Measurements from ENCODE around the gene SHROOM3.

SHROOM3 gene

GRCh38 chr4:76737771-76738085 is 302.7 kb downstream of the SHROOM3 start:
- WGBS (ENCODE audit: insufficient coverage), result 43% methylated on average over 2 of the region's 2 CpGs
- H3K27ac ChIP-seq (ENCODE audit: insufficient read depth in 1 of 2, low read depth in 1 of 2, low read length in 2 of 2, poor library complexity in 1 of 2, severe bottlenecking in 2 of 2), result no peak overlapping the region
- ChIA-PET POLR2A (no interaction called here), CTCF (no interaction called here)
- no peak overlapping the region for H3K4me3 ChIP-seq (ENCODE audit: control insufficient read depth in 1 of 7, extremely low read depth in 1 of 7, insufficient read depth in 4 of 7, low read depth in 2 of 7, low read length in 6 of 7)
- H3K9me3 ChIP-seq (ENCODE audit: control extremely low read depth in 1 of 5, control insufficient read depth in 4 of 5, insufficient read depth in 2 of 5, low read depth in 1 of 5, low read length in 4 of 5), result no peaks in the 10 kb centered on the region
- H3K36me3 ChIP-seq (ENCODE audit: control insufficient read depth in 4 of 4, insufficient read depth in 4 of 4, low read length in 3 of 4), result no peaks in the 10 kb centered on the region
- no peaks in the 10 kb centered on the region for H3K4me1 ChIP-seq (ENCODE audit: control extremely low read depth in 1 of 4, control insufficient read depth in 4 of 4, insufficient read depth in 4 of 4, low read length in 3 of 4)
- no peak for DNase-seq
- H3K27me3 ChIP-seq (replicated peaks in 2 of 5; ENCODE audit: control insufficient read depth in 4 of 5, insufficient read depth in 5 of 5, low read length in 4 of 5), result peaks cover 0 to 3% (median 0%) of the 10 kb centered on the region in 5 experiments

- no peak for DNase-seq
- no peak overlapping the region for H3K27ac ChIP-seq (ENCODE audit: insufficient read depth in 1 of 2, low read depth in 1 of 2, low read length in 2 of 2, poor library complexity in 1 of 2, severe bottlenecking in 2 of 2)
- CTCF ChIA-PET, result interaction anchor here (1.3 kb wide), 1 partner anchor 11 kb away, joined by 3 read pairs; no protein-coding TSS in a partner anchor
Measured at GRCh38 chr4:76738086-76738931, 303.3 kb downstream of the SHROOM3 start.

DNA sequence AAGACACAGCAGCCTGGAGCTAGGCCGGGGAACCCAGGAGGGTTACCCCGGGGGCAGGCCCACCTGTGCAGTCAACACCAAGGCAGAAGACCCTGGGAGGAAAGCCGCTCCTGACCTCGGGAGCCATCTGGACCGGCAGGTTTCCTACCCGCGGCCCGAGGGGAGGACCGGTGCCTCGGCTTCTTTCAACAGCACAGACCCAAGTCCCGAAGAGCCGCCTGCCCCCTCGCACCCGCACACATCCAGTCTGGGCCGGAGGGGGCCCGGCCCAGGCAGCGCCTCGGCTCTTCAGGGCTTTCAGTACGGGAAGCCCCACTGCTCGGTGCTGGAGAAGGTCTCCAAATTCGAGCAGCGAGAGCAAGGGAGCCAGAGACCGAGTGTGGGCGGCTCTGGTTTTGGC is 305.2 kb downstream of the SHROOM3 start:
- H3K4me1 ChIP-seq (ENCODE audit: control extremely low read depth in 1 of 4, control insufficient read depth in 4 of 4, insufficient read depth in 4 of 4, low read length in 3 of 4), result no peaks in the 10 kb centered on the region
- DNase-seq, result no peak
- no peaks in the 10 kb centered on the region for H3K36me3 ChIP-seq (ENCODE audit: control insufficient read depth in 4 of 4, insufficient read depth in 4 of 4, low read length in 3 of 4)
- WGBS (ENCODE audit: insufficient coverage), result 98% methylated on average over 24 of the region's 24 CpGs
- H3K9me3 ChIP-seq (ENCODE audit: control extremely low read depth in 1 of 5, control insufficient read depth in 4 of 5, insufficient read depth in 2 of 5, low read depth in 1 of 5, low read length in 4 of 5), result no peaks in the 10 kb centered on the region
- H3K4me3 ChIP-seq (ENCODE audit: control insufficient read depth in 1 of 7, extremely low read depth in 1 of 7, insufficient read depth in 4 of 7, low read depth in 2 of 7, low read length in 6 of 7), result no peak overlapping the region
- ChIA-PET POLR2A (no interaction called here), CTCF (no interaction called here)
- no peak overlapping the region for H3K27ac ChIP-seq (ENCODE audit: insufficient read depth in 1 of 2, low read depth in 1 of 2, low read length in 2 of 2, poor library complexity in 1 of 2, severe bottlenecking in 2 of 2)
- H3K27me3 ChIP-seq (replicated peaks in 2 of 5; ENCODE audit: control insufficient read depth in 4 of 5, insufficient read depth in 5 of 5, low read length in 4 of 5), result peaks cover 0 to 3% (median 0%) of the 10 kb centered on the region in 5 experiments

More at GRCh38 chr4:76738086-76738931, 303.3 kb downstream of the SHROOM3 start:
- Histone ChIP-seq H3K4me1 (ENCODE audit: control extremely low read depth in 1 of 4, control insufficient read depth in 4 of 4, insufficient read depth in 4 of 4, low read length in 3 of 4) (no peaks in the 10 kb centered on the region), H3K27me3 (replicated peaks in 2 of 5; ENCODE audit: control insufficient read depth in 4 of 5, insufficient read depth in 5 of 5, low read length in 4 of 5) (peaks cover 0 to 3% (median 0%) of the 10 kb centered on the region in 5 experiments), H3K9me3 (ENCODE audit: control extremely low read depth in 1 of 5, control insufficient read depth in 4 of 5, insufficient read depth in 2 of 5, low read depth in 1 of 5, low read length in 4 of 5) (no peaks in the 10 kb centered on the region), H3K36me3 (ENCODE audit: control insufficient read depth in 4 of 4, insufficient read depth in 4 of 4, low read length in 3 of 4) (no peaks in the 10 kb centered on the region), H3K4me3 (ENCODE audit: control insufficient read depth in 1 of 7, extremely low read depth in 1 of 7, insufficient read depth in 4 of 7, low read depth in 2 of 7, low read length in 6 of 7) (no peak overlapping the region)
- POLR2A ChIA-PET, result no interaction called here
- 100% methylated on average over 3 of the region's 5 CpGs for WGBS (ENCODE audit: insufficient coverage)

DNA sequence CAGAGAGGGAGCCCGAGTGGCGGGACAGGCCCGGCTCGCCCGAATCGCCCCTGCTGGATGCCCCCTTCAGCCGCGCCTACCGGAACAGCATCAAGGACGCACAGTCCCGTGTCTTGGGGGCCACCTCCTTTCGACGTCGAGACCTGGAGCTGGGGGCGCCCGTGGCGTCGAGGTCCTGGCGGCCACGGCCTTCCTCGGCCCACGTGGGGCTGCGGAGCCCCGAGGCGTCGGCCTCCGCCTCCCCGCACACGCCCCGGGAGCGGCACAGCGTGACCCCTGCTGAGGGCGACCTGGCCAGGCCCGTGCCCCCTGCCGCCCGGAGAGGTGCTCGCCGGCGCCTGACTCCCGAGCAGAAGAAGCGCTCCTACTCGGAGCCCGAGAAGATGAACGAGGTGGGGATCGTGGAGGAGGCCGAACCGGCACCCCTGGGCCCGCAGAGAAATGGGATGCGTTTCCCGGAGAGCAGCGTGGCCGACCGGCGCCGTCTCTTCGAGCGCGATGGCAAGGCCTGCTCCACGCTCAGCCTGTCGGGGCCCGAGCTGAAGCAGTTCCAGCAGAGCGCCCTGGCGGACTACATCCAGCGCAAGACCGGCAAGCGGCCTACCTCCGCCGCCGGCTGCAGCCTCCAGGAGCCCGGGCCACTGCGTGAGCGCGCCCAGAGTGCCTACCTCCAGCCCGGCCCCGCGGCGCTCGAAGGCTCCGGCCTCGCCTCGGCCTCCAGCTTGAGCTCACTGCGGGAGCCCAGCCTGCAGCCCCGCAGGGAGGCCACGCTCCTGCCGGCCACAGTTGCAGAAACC is 306.0 kb downstream of the SHROOM3 start:
- no peak for DNase-seq
- H3K9me3 ChIP-seq (ENCODE audit: control extremely low read depth in 1 of 5, control insufficient read depth in 4 of 5, insufficient read depth in 2 of 5, low read depth in 1 of 5, low read length in 4 of 5), result no peaks in the 10 kb centered on the region
- POLR2A ChIA-PET, result no interaction called here
- WGBS (ENCODE audit: insufficient coverage), result 96% methylated on average over 82 of the region's 85 CpGs
- peaks cover 0 to 3% (median 0%) of the 10 kb centered on the region in 5 experiments for H3K27me3 ChIP-seq (replicated peaks in 2 of 5; ENCODE audit: control insufficient read depth in 4 of 5, insufficient read depth in 5 of 5, low read length in 4 of 5)
- no peak overlapping the region for H3K4me3 ChIP-seq (ENCODE audit: control insufficient read depth in 1 of 7, extremely low read depth in 1 of 7, insufficient read depth in 4 of 7, low read depth in 2 of 7, low read length in 6 of 7)
- no peaks in the 10 kb centered on the region for H3K4me1 ChIP-seq (ENCODE audit: control extremely low read depth in 1 of 4, control insufficient read depth in 4 of 4, insufficient read depth in 4 of 4, low read length in 3 of 4)
- CTCF ChIA-PET, result interaction anchor here (1.2 kb wide), 3 partner anchors 9 to 14 kb away, joined by 3 to 4 read pairs (median 3); no protein-coding TSS in a partner anchor
- H3K27ac ChIP-seq (ENCODE audit: insufficient read depth in 1 of 2, low read depth in 1 of 2, low read length in 2 of 2, poor library complexity in 1 of 2, severe bottlenecking in 2 of 2), result no peak overlapping the region
- no peaks in the 10 kb centered on the region for H3K36me3 ChIP-seq (ENCODE audit: control insufficient read depth in 4 of 4, insufficient read depth in 4 of 4, low read length in 3 of 4)

- DNase-seq, result no peak
- Histone ChIP-seq H3K4me3 (ENCODE audit: control insufficient read depth in 1 of 7, extremely low read depth in 1 of 7, insufficient read depth in 4 of 7, low read depth in 2 of 7, low read length in 6 of 7) (no peak overlapping the region), H3K27ac (ENCODE audit: insufficient read depth in 1 of 2, low read depth in 1 of 2, low read length in 2 of 2, poor library complexity in 1 of 2, severe bottlenecking in 2 of 2) (no peak overlapping the region), H3K9me3 (ENCODE audit: control extremely low read depth in 1 of 5, control insufficient read depth in 4 of 5, insufficient read depth in 2 of 5, low read depth in 1 of 5, low read length in 4 of 5) (no peaks in the 10 kb centered on the region), H3K36me3 (ENCODE audit: control insufficient read depth in 4 of 4, insufficient read depth in 4 of 4, low read length in 3 of 4) (no peaks in the 10 kb centered on the region), H3K4me1 (ENCODE audit: control extremely low read depth in 1 of 4, control insufficient read depth in 4 of 4, insufficient read depth in 4 of 4, low read length in 3 of 4) (no peaks in the 10 kb centered on the region), H3K27me3 (replicated peaks in 2 of 5; ENCODE audit: control insufficient read depth in 4 of 5, insufficient read depth in 5 of 5, low read length in 4 of 5) (peaks cover 0 to 3% (median 0%) of the 10 kb centered on the region in 5 experiments)
- POLR2A ChIA-PET, result no interaction called here
- 96% methylated on average over 24 of the region's 26 CpGs for WGBS (ENCODE audit: insufficient coverage)
- CTCF ChIA-PET, result interaction anchor here (1.2 kb wide), 3 partner anchors 9 to 13 kb away, joined by 3 to 4 read pairs (median 3); no protein-coding TSS in a partner anchor
Measured at GRCh38 chr4:76741663-76742020, 306.6 kb downstream of the SHROOM3 start.

GRCh38 chr4:76744241-76744921 is 309.4 kb downstream of the SHROOM3 start:
- no CpG with 5 or more reads among the region's 1 CpG for WGBS (ENCODE audit: insufficient coverage)
- H3K27me3 ChIP-seq (replicated peaks in 2 of 5; ENCODE audit: control insufficient read depth in 4 of 5, insufficient read depth in 5 of 5, low read length in 4 of 5), result no peaks in the 10 kb centered on the region
- peak in 1 of 3 donors; percentile 12 for DNase-seq
- no peak overlapping the region for H3K27ac ChIP-seq (ENCODE audit: insufficient read depth in 1 of 2, low read depth in 1 of 2, low read length in 2 of 2, poor library complexity in 1 of 2, severe bottlenecking in 2 of 2)
- CTCF ChIA-PET, result interaction anchor here (1.4 to 2.0 kb wide), 3 partner anchors 13 to 240 kb away, joined by 3 to 9 read pairs (median 6); no protein-coding TSS in a partner anchor
- H3K36me3 ChIP-seq (ENCODE audit: control insufficient read depth in 4 of 4, insufficient read depth in 4 of 4, low read length in 3 of 4), result no peaks in the 10 kb centered on the region
- POLR2A ChIA-PET, result no interaction called here
- H3K4me1 ChIP-seq (ENCODE audit: control extremely low read depth in 1 of 4, control insufficient read depth in 4 of 4, insufficient read depth in 4 of 4, low read length in 3 of 4), result peaks cover 0 to 3% (median 0%) of the 10 kb centered on the region in 4 experiments
- H3K4me3 ChIP-seq (ENCODE audit: control insufficient read depth in 1 of 7, extremely low read depth in 1 of 7, insufficient read depth in 4 of 7, low read depth in 2 of 7, low read length in 6 of 7), result no peak overlapping the region
- H3K9me3 ChIP-seq (ENCODE audit: control extremely low read depth in 1 of 5, control insufficient read depth in 4 of 5, insufficient read depth in 2 of 5, low read depth in 1 of 5, low read length in 4 of 5), result no peaks in the 10 kb centered on the region
